Activated T-helper 9 cell treated with anti-CD3 and anti-CD28 coated beads, Interleukin-2, amount 50 U/mL, for 16 hours (primary cell): Measurements from ENCODE around the gene RLN2.

Experiments used
- DNase-seq: peaks from one replicate; pipeline ENCODE4 v3.0.0-alpha.2; 2020; ENCODE audit warnings: low read depth

RLN2 gene

GRCh38 chr9:5265939-5266338 lies 38.6 kb downstream of the RLN2 start:
- DNase-seq: no peak

- no peak for DNase-seq
Measured at GRCh38 chr9:5264219-5264595, 40.3 kb downstream of the RLN2 start.

- DNase-seq: no peak
Measured at GRCh38 chr9:5263351-5264218, 40.9 kb downstream of the RLN2 start.
